Fibroblast of lung (primary cell): ENCODE measurements around the gene LY9. TPM values are rescaled to one million over a fixed set of nuclear protein-coding genes. Genes with fewer than 3 reads are reported as not detected.

Source experiments
- DNase-seq, 2 donors: peaks; one replicate each; pipeline versions ENCODE4 v3.0.0 to v3.0.0-alpha.2; 2010; ENCODE audit warnings: low read depth in 2 of 2
- H2AFZ ChIP-seq: 2 replicates; pipeline ENCODE4 v1.5.1; 2012; ENCODE audit warnings: low read length, control low read depth, inconsistent platforms
- H3K27ac ChIP-seq: 2 replicates; pipeline ENCODE4 v1.5.1; 2011; ENCODE audit warnings: low read length, control low read depth; ENCODE audit not compliant: insufficient read depth
- H3K27me3 ChIP-seq: 2 replicates; pipeline ENCODE4 v1.5.1; 2011; ENCODE audit warnings: mild to moderate bottlenecking, low read length; ENCODE audit not compliant: control insufficient read depth, insufficient read depth
- H3K36me3 ChIP-seq: 2 replicates; pipeline ENCODE4 v1.5.1; 2011; ENCODE audit warnings: low read length; ENCODE audit not compliant: control insufficient read depth, insufficient read depth
- H3K4me1 ChIP-seq: 2 replicates; pipeline ENCODE4 v1.5.1; 2011; ENCODE audit warnings: low read length; ENCODE audit not compliant: control insufficient read depth, insufficient read depth; ENCODE audit errors: extremely low read depth
- H3K4me2 ChIP-seq: 2 replicates; pipeline ENCODE4 v1.5.1; 2011; ENCODE audit warnings: low read length, control low read depth; ENCODE audit not compliant: insufficient read depth; ENCODE audit errors: extremely low read depth
- H3K4me3 ChIP-seq, 4 experiments: fragments of 200-600 bp in 1 of 4; sonication (generic) in 1 of 4; replicated peaks in 1 of 4; 2 replicates each; pipeline ENCODE4 v1.5.1; 2011 to 2016; ENCODE audit warnings: low read length in 4 of 4, low read depth in 3 of 4, mild to moderate bottlenecking in 3 of 4, control low read depth in 2 of 4, inconsistent platforms in 1 of 4, mixed read lengths in 1 of 4; ENCODE audit not compliant: insufficient read depth in 1 of 4; ENCODE audit errors: control extremely low read depth in 1 of 4
- H3K79me2 ChIP-seq: 2 replicates; pipeline ENCODE4 v1.5.1; 2012; ENCODE audit warnings: mild to moderate bottlenecking, low read length, inconsistent platforms; ENCODE audit not compliant: control insufficient read depth, insufficient read depth
- H3K9ac ChIP-seq: 2 replicates; pipeline ENCODE4 v1.5.1; 2011; ENCODE audit warnings: mild to moderate bottlenecking, low read length, control low read depth; ENCODE audit not compliant: insufficient read depth
- H3K9me3 ChIP-seq: 2 replicates; pipeline ENCODE4 v1.5.1; 2012; ENCODE audit warnings: low read depth, low read length; ENCODE audit not compliant: control insufficient read depth, insufficient read depth
- H4K20me1 ChIP-seq: 2 replicates; pipeline ENCODE4 v1.5.1; 2011; ENCODE audit warnings: low read length; ENCODE audit not compliant: control insufficient read depth, insufficient read depth; ENCODE audit errors: extremely low read depth
- CTCF ChIP-seq, 2 donors: IDR thresholded peaks in 1 of 2; conservative IDR thresholded peaks in 1 of 2; 1 replicate in 1 of 2; 2 replicates in 1 of 2; pipeline ENCODE4 v1.5.1; 2011 to 2012; ENCODE audit warnings: low read length in 2 of 2, control low read depth in 1 of 2, inconsistent platforms in 1 of 2, low read depth in 1 of 2, mild to moderate bottlenecking in 1 of 2
- EZH2 ChIP-seq: IDR thresholded peaks from 2 replicates; pipeline ENCODE4 v1.5.1; 2012; ENCODE audit warnings: low read length, control low read depth, mild to moderate bottlenecking; ENCODE audit errors: missing control alignments
- polyA plus RNA-seq, 2 donors: library from polyadenylated mRNA; depleted of rRNA in 1 of 2; stranded (reverse) in 1 of 2; unstranded in 1 of 2; fragments of >200 nt; gene quantifications; 2 replicates each; pipeline ENCODE4 v1.2.1, GENCODE V29; 2011 to 2012; ENCODE audit warnings: missing spikeins in 1 of 2
- total RNA-seq: library from RNA; depleted of rRNA; stranded (reverse); fragments of >200 nt; gene quantifications from 2 replicates; pipeline ENCODE4 v1.2.1, GENCODE V29; 2014

The LY9 gene
- total and polyA plus RNA-seq, 2 donors (not counting 1 experiment from before 2014, with no cell fraction given): not detected

- no peak overlapping the region for H2AFZ ChIP-seq
- H3K79me2 ChIP-seq: no peaks in the 10 kb centered on the region
- DNase-seq: no peak
- no peaks in the 10 kb centered on the region for H3K9me3 ChIP-seq
- H3K9ac ChIP-seq: no peak overlapping the region
- H3K27me3 ChIP-seq: no peaks in the 10 kb centered on the region
- H3K27ac ChIP-seq: no peak overlapping the region
- no peak for TF ChIP-seq EZH2
- no peak for TF ChIP-seq CTCF (conservative IDR thresholded peaks at IDR 0.05 in 1 of 2, IDR thresholded peaks at IDR 0.05 in 1 of 2; ENCODE audit: low read depth in 1 of 2, low read length in 2 of 2)
- no peak overlapping the region for H3K4me3 ChIP-seq
- H3K36me3 ChIP-seq: no peaks in the 10 kb centered on the region
- no peaks in the 10 kb centered on the region for H4K20me1 ChIP-seq
- no peak overlapping the region for H3K4me2 ChIP-seq
- H3K4me1 ChIP-seq: no peaks in the 10 kb centered on the region
Observed at GRCh38 chr1:160838888-160839287, 42.9 kb downstream of the LY9 start.

GRCh38 chr1:160839746-160840145 is 43.8 kb downstream of the LY9 start:
- no peaks in the 10 kb centered on the region for H3K27me3 ChIP-seq
- no peak overlapping the region for H2AFZ ChIP-seq
- no peaks in the 10 kb centered on the region for H3K79me2 ChIP-seq
- TF ChIP-seq CTCF (conservative IDR thresholded peaks at IDR 0.05 in 1 of 2, IDR thresholded peaks at IDR 0.05 in 1 of 2; ENCODE audit: low read depth in 1 of 2, low read length in 2 of 2) (no peak), EZH2 (no peak)
- DNase-seq: no peak
- no peak overlapping the region for H3K27ac ChIP-seq
- H3K9me3 ChIP-seq: no peaks in the 10 kb centered on the region
- no peaks in the 10 kb centered on the region for H3K4me1 ChIP-seq
- H3K4me2 ChIP-seq: no peak overlapping the region
- no peak overlapping the region for H3K4me3 ChIP-seq
- no peak overlapping the region for H3K9ac ChIP-seq
- H3K36me3 ChIP-seq: no peaks in the 10 kb centered on the region
- no peaks in the 10 kb centered on the region for H4K20me1 ChIP-seq

GRCh38 chr1:160841079-160841478 is 45.1 kb downstream of the LY9 start:
- Histone ChIP-seq H3K4me3 (no peak overlapping the region), H3K79me2 (no peaks in the 10 kb centered on the region), H3K27me3 (no peaks in the 10 kb centered on the region)

More at GRCh38 chr1:160841079-160841478, 45.1 kb downstream of the LY9 start:
- no peaks in the 10 kb centered on the region for H3K9me3 ChIP-seq
- no peak overlapping the region for H3K9ac ChIP-seq
- TF ChIP-seq CTCF (conservative IDR thresholded peaks at IDR 0.05 in 1 of 2, IDR thresholded peaks at IDR 0.05 in 1 of 2; ENCODE audit: low read depth in 1 of 2, low read length in 2 of 2) (no peak), EZH2 (no peak)
- no peak overlapping the region for H3K27ac ChIP-seq
- no peaks in the 10 kb centered on the region for H4K20me1 ChIP-seq
- H3K4me1 ChIP-seq: no peaks in the 10 kb centered on the region
- H3K36me3 ChIP-seq: no peaks in the 10 kb centered on the region
- no peak overlapping the region for H3K4me2 ChIP-seq
- DNase-seq: no peak
- H2AFZ ChIP-seq: no peak overlapping the region
